Neural progenitor cell (in vitro differentiated cells): ENCODE results near the gene TMEM117.

Experiments used
- EZH2 ChIP-seq: fragments of 200-600 bp; sonication (generic); IDR thresholded peaks from 2 replicates; pipeline ENCODE4 v1.6.1; 2017; ENCODE audit warnings: antibody characterized with exemption, mild to moderate bottlenecking, moderate library complexity
- TF ChIP-seq, protein P1 (sequence below): fragments of 200-600 bp; sonication (generic); IDR thresholded peaks from 2 replicates; pipeline ENCODE4 v1.5.1; 2017; ENCODE audit warnings: antibody characterized with exemption, mild to moderate bottlenecking

DNA sequence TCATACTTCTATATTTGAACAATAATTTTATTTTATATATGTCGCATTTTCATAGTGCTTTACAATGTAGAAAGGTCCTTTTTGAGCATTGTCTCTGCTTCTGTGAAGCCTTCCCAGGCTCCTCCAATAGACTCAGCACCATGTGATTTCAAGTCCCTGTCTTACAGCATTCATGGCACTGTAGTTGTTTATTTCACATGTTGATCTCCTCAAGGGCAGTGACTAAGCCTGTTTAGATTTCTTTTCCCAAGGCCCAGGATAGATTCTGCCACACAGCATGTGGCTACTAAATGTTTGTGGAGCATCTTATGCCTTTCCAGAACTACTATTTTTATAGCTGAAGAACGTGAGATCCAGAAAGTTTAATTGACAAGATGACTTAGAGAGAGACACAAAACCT, 391.7 kb downstream of the TMEM117 start:
- TF ChIP-seq, protein P1, sequence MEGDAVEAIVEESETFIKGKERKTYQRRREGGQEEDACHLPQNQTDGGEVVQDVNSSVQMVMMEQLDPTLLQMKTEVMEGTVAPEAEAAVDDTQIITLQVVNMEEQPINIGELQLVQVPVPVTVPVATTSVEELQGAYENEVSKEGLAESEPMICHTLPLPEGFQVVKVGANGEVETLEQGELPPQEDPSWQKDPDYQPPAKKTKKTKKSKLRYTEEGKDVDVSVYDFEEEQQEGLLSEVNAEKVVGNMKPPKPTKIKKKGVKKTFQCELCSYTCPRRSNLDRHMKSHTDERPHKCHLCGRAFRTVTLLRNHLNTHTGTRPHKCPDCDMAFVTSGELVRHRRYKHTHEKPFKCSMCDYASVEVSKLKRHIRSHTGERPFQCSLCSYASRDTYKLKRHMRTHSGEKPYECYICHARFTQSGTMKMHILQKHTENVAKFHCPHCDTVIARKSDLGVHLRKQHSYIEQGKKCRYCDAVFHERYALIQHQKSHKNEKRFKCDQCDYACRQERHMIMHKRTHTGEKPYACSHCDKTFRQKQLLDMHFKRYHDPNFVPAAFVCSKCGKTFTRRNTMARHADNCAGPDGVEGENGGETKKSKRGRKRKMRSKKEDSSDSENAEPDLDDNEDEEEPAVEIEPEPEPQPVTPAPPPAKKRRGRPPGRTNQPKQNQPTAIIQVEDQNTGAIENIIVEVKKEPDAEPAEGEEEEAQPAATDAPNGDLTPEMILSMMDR = no peak
- TF ChIP-seq EZH2 = no peak
